Measurements from ENCODE around the gene PCNX1. TPM values are rescaled to one million over a fixed set of nuclear protein-coding genes. Genes with fewer than 3 reads are reported as not detected.
"Not testable (repeated sequence)": the region's sequence is repeated elsewhere in the genome, so short reads cannot be mapped to it uniquely, and the experiment has no call there.

The PCNX1 gene
- total and polyA plus RNA-seq, 9 of the 15 experiments (the other 6 are each of a cell fraction or from before 2014, with no cell fraction given) = 0.30 to 4.5 (median 2.3) TPM

DNA sequence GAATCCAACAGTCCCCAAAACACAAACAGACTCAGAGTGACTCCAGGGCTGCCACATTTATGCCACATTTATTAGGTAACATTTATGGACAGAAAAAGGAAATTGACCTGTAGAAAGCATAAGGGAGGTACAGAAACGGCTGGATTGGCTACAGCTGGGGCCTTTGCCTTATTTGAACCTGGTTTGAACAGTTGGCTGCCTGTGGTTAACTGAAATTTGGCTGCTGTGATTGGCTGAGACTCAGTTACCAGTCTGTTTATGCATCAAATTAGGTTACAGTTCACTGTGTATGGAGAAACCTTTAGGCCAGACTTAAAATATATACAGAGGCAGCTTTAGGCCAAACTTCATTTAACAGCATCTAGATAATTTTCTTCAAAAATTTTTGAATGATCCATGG lies 27.8 kb upstream of the PCNX1 start:
- Histone ChIP-seq H3K4me1 (replicated peaks in 1 of 2; ENCODE audit: control insufficient read depth in 2 of 2, insufficient read depth in 2 of 2, low read length in 2 of 2) (no peaks in the 10 kb centered on the region; a peak in 1 of 5 replicates), H3K4me2 (ENCODE audit: insufficient read depth, low read length) (no peak overlapping the region), H3K4me3 (no peak overlapping the region), H4K20me1 (replicated peaks; ENCODE audit: control insufficient read depth, insufficient read depth, low read length) (no peaks in the 10 kb centered on the region), H3K79me2 (ENCODE audit: control insufficient read depth, insufficient read depth, low read length) (no peaks in the 10 kb centered on the region), H3K9me3 (replicated peaks; ENCODE audit: control insufficient read depth, insufficient read depth, low read depth, low read length) (no peaks in the 10 kb centered on the region), H3K36me3 (ENCODE audit: control insufficient read depth, insufficient read depth, low read length) (no peaks in the 10 kb centered on the region), H3K27ac (ENCODE audit: extremely low read depth, low read depth, low read length) (no peak overlapping the region), H3K27me3 (ENCODE audit: control insufficient read depth in 2 of 2, insufficient read depth in 2 of 2, low read length in 2 of 2) (no peaks in the 10 kb centered on the region), H2AFZ (ENCODE audit: low read depth, low read length) (no peak overlapping the region), H3K9me1 (ENCODE audit: control insufficient read depth, insufficient read depth, low read length) (no peaks in the 10 kb centered on the region), H3K9ac (ENCODE audit: insufficient read depth in 1 of 2, low read depth in 2 of 2, low read length in 2 of 2) (no peak overlapping the region)
- no peak for DNase-seq (ENCODE audit: extremely low read depth in 1 of 4, low spot score in 3 of 4)
- WGBS (ENCODE audit: insufficient coverage, low coverage, missing lambda C conversion rate) = 0% methylated on average over 1 of the region's 1 CpG
- intact Hi-C loops (cut with micrococcal nuclease) (no loop called here), in situ Hi-C loops (cut with MboI) (no loop called here)
- no peak for TF ChIP-seq ZNF253 (CRISPR knock-in tag; conservative IDR thresholded peaks at IDR 0.05)
- no peak for TF ChIP-seq BDP1 (IDR thresholded peaks at IDR 0.05; ENCODE audit: insufficient read depth, insufficient read length)
- ChIA-PET POLR2A (no interaction called here), CTCF (ENCODE audit: low intra/inter-chr PET ratio) (no interaction called here)
- no peak for ATAC-seq
- no TSS peak for BruUV-seq (replicated peaks)
- FAIRE-seq = no peak

DNA sequence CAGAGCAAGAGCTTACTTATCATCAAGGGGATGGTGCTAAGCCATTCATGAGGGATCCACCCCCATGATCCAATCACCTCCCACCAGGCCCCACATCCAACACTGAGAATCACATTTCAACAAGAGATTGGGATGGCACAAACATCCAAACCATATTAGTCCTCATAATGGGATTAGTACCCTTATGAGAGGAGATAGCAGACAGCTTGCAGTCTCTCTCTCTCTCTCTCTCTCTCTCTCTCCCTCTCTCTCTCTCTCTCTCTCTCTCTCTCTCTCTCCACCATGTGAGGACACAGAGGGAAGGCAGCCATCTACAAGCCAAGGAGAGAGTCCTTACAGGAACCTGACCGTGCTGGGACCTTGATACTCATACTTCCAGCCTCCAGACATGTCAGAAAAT lies 26.4 kb upstream of the PCNX1 start:
- H3K4me1 ChIP-seq (replicated peaks in 1 of 2; ENCODE audit: control insufficient read depth in 2 of 2, insufficient read depth in 2 of 2, low read length in 2 of 2); H3K27me3 ChIP-seq (ENCODE audit: control insufficient read depth in 2 of 2, insufficient read depth in 2 of 2, low read length in 2 of 2); H3K9me3 ChIP-seq (replicated peaks; ENCODE audit: control insufficient read depth, insufficient read depth, low read depth, low read length); H2AFZ ChIP-seq (ENCODE audit: low read depth, low read length); H3K27ac ChIP-seq (ENCODE audit: extremely low read depth, low read depth, low read length); H4K20me1 ChIP-seq (replicated peaks; ENCODE audit: control insufficient read depth, insufficient read depth, low read length); DNase-seq (ENCODE audit: extremely low read depth in 1 of 4, low spot score in 3 of 4); in situ Hi-C loops (cut with MboI); ATAC-seq; FAIRE-seq; CTCF ChIA-PET (ENCODE audit: low intra/inter-chr PET ratio); H3K9me1 ChIP-seq (ENCODE audit: control insufficient read depth, insufficient read depth, low read length); H3K4me2 ChIP-seq (ENCODE audit: insufficient read depth, low read length); intact Hi-C loops (cut with micrococcal nuclease); BruUV-seq (replicated peaks); H3K36me3 ChIP-seq (ENCODE audit: control insufficient read depth, insufficient read depth, low read length); POLR2A ChIA-PET; H3K79me2 ChIP-seq (ENCODE audit: control insufficient read depth, insufficient read depth, low read length); H3K9ac ChIP-seq (ENCODE audit: insufficient read depth in 1 of 2, low read depth in 2 of 2, low read length in 2 of 2); H3K4me3 ChIP-seq: not testable (repeated sequence)
- WGBS (ENCODE audit: insufficient coverage, low coverage, missing lambda C conversion rate) = no CpG with 5 or more reads among the region's 1 CpG
